Suprapubic skin (tissue), 3 donors: Measurements from ENCODE around the gene PCNT.

Source experiments
- POLR2A ChIP-seq, 2 donors: fragments of 450-650 bp; IDR thresholded peaks; one replicate each; pipeline ENCODE4 v1.6.1; 2017; ENCODE audit warnings: antibody characterized with exemption in 2 of 2, mild to moderate bottlenecking in 2 of 2, moderate library complexity in 2 of 2
- TF ChIP-seq, protein P1 (sequence below), 2 donors: fragments of 200-600 bp in 1 of 2; fragments of 450-650 bp in 1 of 2; sonication (generic) in 1 of 2; IDR thresholded peaks; one replicate each; pipeline ENCODE4 v1.5.1; 2016 to 2019; ENCODE audit warnings: antibody characterized with exemption in 2 of 2, mild to moderate bottlenecking in 1 of 2, moderate library complexity in 1 of 2

DNA sequence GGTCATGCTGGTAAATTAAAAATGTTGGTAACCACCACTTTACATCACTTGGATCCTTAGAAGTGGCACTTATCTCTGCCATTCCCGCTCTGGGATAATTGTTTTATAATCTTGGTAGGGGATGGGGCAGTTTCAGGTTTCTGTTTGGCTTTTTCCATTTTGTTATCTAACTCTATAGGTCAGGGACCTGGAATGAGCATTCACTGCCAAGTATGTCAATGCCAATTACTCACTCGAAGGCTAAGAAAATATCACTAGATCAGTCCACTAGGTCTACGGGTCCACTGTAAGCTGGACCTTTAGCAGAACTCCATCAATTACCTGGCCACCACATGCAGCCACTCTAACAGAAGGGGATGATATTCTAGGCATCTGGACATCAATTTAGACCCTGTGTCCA is 130.2 kb downstream of the PCNT start:
- no peak for TF ChIP-seq POLR2A (IDR thresholded peaks at IDR 0.05)
- TF ChIP-seq, protein P1, sequence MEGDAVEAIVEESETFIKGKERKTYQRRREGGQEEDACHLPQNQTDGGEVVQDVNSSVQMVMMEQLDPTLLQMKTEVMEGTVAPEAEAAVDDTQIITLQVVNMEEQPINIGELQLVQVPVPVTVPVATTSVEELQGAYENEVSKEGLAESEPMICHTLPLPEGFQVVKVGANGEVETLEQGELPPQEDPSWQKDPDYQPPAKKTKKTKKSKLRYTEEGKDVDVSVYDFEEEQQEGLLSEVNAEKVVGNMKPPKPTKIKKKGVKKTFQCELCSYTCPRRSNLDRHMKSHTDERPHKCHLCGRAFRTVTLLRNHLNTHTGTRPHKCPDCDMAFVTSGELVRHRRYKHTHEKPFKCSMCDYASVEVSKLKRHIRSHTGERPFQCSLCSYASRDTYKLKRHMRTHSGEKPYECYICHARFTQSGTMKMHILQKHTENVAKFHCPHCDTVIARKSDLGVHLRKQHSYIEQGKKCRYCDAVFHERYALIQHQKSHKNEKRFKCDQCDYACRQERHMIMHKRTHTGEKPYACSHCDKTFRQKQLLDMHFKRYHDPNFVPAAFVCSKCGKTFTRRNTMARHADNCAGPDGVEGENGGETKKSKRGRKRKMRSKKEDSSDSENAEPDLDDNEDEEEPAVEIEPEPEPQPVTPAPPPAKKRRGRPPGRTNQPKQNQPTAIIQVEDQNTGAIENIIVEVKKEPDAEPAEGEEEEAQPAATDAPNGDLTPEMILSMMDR (IDR thresholded peaks at IDR 0.05) = no peak
